Activated naive CD8-positive, alpha-beta T cell (primary cell): ENCODE results near the gene PHF13.
"Not testable (repeated sequence)": the region's sequence is repeated elsewhere in the genome, so short reads cannot be mapped to it uniquely, and the experiment has no call there.

Experiments
- H3K27ac Mint-ChIP-seq: one replicate; pipeline ENCODE4 v1.8.0; 2021; ENCODE audit warnings: mixed read lengths
- H3K27me3 Mint-ChIP-seq: one replicate; pipeline ENCODE4 v1.8.0; 2021; ENCODE audit warnings: mixed read lengths
- H3K36me3 Mint-ChIP-seq: one replicate; pipeline ENCODE4 v1.8.0; 2021; ENCODE audit warnings: mixed read lengths
- H3K4me1 Mint-ChIP-seq: one replicate; pipeline ENCODE4 v1.8.0; 2021; ENCODE audit warnings: low read depth, mixed read lengths
- H3K4me3 Mint-ChIP-seq: one replicate; pipeline ENCODE4 v1.8.0; 2021; ENCODE audit warnings: mild to moderate bottlenecking, mixed read lengths
- H3K9me3 Mint-ChIP-seq: one replicate; pipeline ENCODE4 v1.8.0; 2021; ENCODE audit warnings: low read depth, mixed read lengths

PHF13 gene

GRCh38 chr1:6646499-6647148 is 33.1 kb downstream of the PHF13 start:
- Mint-ChIP-seq H3K4me1 (no peaks in the 10 kb centered on the region), H3K4me3 (no peak overlapping the region), H3K36me3 (peaks cover 5% of the 10 kb centered on the region), H3K27ac (no peak overlapping the region), H3K27me3 (no peaks in the 10 kb centered on the region), H3K9me3 (no peaks in the 10 kb centered on the region)

GRCh38 chr1:6648556-6648955 is 35.0 kb downstream of the PHF13 start:
- Mint-ChIP-seq H3K27ac (no peak overlapping the region), H3K4me3 (no peak overlapping the region), H3K4me1 (no peaks in the 10 kb centered on the region), H3K27me3 (no peaks in the 10 kb centered on the region), H3K9me3 (no peaks in the 10 kb centered on the region), H3K36me3 (peaks cover 8% of the 10 kb centered on the region)

- H3K4me3 Mint-ChIP-seq: no peak overlapping the region
- no peaks in the 10 kb centered on the region for H3K27me3 Mint-ChIP-seq
- H3K9me3 Mint-ChIP-seq: no peaks in the 10 kb centered on the region
These were observed 38.4 kb downstream of the PHF13 start for GRCh38 chr1:6651909-6652308.

GRCh38 chr1:6652986-6653385 is 39.5 kb downstream of the PHF13 start:
- Mint-ChIP-seq H3K36me3 (peaks cover 7% of the 10 kb centered on the region), H3K27ac (no peak overlapping the region), H3K9me3 (no peaks in the 10 kb centered on the region), H3K4me3 (no peak overlapping the region), H3K4me1 (peaks cover 4% of the 10 kb centered on the region), H3K27me3 (no peaks in the 10 kb centered on the region)

More at GRCh38 chr1:6651909-6652308, 38.4 kb downstream of the PHF13 start:
- peaks cover 7% of the 10 kb centered on the region for H3K36me3 Mint-ChIP-seq
- no peak overlapping the region for H3K27ac Mint-ChIP-seq
- H3K4me1 Mint-ChIP-seq: peaks cover under 1% of the 10 kb centered on the region

- H3K27me3 Mint-ChIP-seq: no peaks in the 10 kb centered on the region
- no peak overlapping the region for H3K27ac Mint-ChIP-seq
- H3K4me3 Mint-ChIP-seq: no peak overlapping the region
- no peaks in the 10 kb centered on the region for H3K9me3 Mint-ChIP-seq
- peaks cover 7% of the 10 kb centered on the region for H3K36me3 Mint-ChIP-seq
- peaks cover 5% of the 10 kb centered on the region for H3K4me1 Mint-ChIP-seq
These were observed 40.1 kb downstream of the PHF13 start for GRCh38 chr1:6653436-6654290.

- Mint-ChIP-seq H3K4me3 (no peak overlapping the region), H3K36me3 (peaks cover 4% of the 10 kb centered on the region), H3K27ac (no peak overlapping the region), H3K4me1 (peaks cover 5% of the 10 kb centered on the region), H3K27me3 (no peaks in the 10 kb centered on the region), H3K9me3 (no peaks in the 10 kb centered on the region)
These were observed 43.6 kb downstream of the PHF13 start for GRCh38 chr1:6657138-6657537.

- H3K27ac Mint-ChIP-seq: no peak overlapping the region
- H3K4me1 Mint-ChIP-seq: peaks cover 5% of the 10 kb centered on the region
- no peak overlapping the region for H3K4me3 Mint-ChIP-seq
- peaks cover 2% of the 10 kb centered on the region for H3K36me3 Mint-ChIP-seq
- no peaks in the 10 kb centered on the region for H3K9me3 Mint-ChIP-seq
- H3K27me3 Mint-ChIP-seq: no peaks in the 10 kb centered on the region
These were observed 45.0 kb downstream of the PHF13 start for GRCh38 chr1:6658359-6659060.

GRCh38 chr1:6660415-6661049 is 47.0 kb downstream of the PHF13 start:
- H3K27ac Mint-ChIP-seq: no peak overlapping the region
- peaks cover 5% of the 10 kb centered on the region for H3K36me3 Mint-ChIP-seq
- H3K4me3 Mint-ChIP-seq: no peak overlapping the region
- no peaks in the 10 kb centered on the region for H3K9me3 Mint-ChIP-seq
- H3K27me3 Mint-ChIP-seq: no peaks in the 10 kb centered on the region
- peaks cover 5% of the 10 kb centered on the region for H3K4me1 Mint-ChIP-seq

- not testable (repeated sequence) for H3K4me1 Mint-ChIP-seq, H3K36me3 Mint-ChIP-seq
These were observed 48.9 kb downstream of the PHF13 start for GRCh38 chr1:6662468-6662867.

GRCh38 chr1:6666696-6667095 is 53.2 kb downstream of the PHF13 start:
- Mint-ChIP-seq H3K27me3 (no peaks in the 10 kb centered on the region), H3K9me3 (no peaks in the 10 kb centered on the region), H3K4me1 (no peaks in the 10 kb centered on the region), H3K36me3 (peaks cover 5% of the 10 kb centered on the region), H3K27ac (no peak overlapping the region), H3K4me3 (no peak overlapping the region)

More at GRCh38 chr1:6662468-6662867, 48.9 kb downstream of the PHF13 start:
- not testable (repeated sequence) for H3K27me3 Mint-ChIP-seq, H3K4me3 Mint-ChIP-seq, H3K27ac Mint-ChIP-seq, H3K9me3 Mint-ChIP-seq

- peaks cover 5% of the 10 kb centered on the region for H3K36me3 Mint-ChIP-seq
- H3K27me3 Mint-ChIP-seq: no peaks in the 10 kb centered on the region
- H3K9me3 Mint-ChIP-seq: no peaks in the 10 kb centered on the region
- H3K4me3 Mint-ChIP-seq: no peak overlapping the region
- no peaks in the 10 kb centered on the region for H3K4me1 Mint-ChIP-seq
- H3K27ac Mint-ChIP-seq: no peak overlapping the region
These were observed 53.6 kb downstream of the PHF13 start for GRCh38 chr1:6667139-6667538.

GRCh38 chr1:6668503-6668902 is 55.0 kb downstream of the PHF13 start:
- no peak overlapping the region for H3K27ac Mint-ChIP-seq
- no peaks in the 10 kb centered on the region for H3K9me3 Mint-ChIP-seq
- H3K36me3 Mint-ChIP-seq: peaks cover 3% of the 10 kb centered on the region
- H3K4me1 Mint-ChIP-seq: no peaks in the 10 kb centered on the region
- H3K4me3 Mint-ChIP-seq: no peak overlapping the region
- H3K27me3 Mint-ChIP-seq: no peaks in the 10 kb centered on the region

GRCh38 chr1:6672558-6672957 is 59.0 kb downstream of the PHF13 start:
- no peaks in the 10 kb centered on the region for H3K36me3 Mint-ChIP-seq
- no peak overlapping the region for H3K27ac Mint-ChIP-seq
- H3K4me3 Mint-ChIP-seq: no peak overlapping the region
- no peaks in the 10 kb centered on the region for H3K4me1 Mint-ChIP-seq
- H3K9me3 Mint-ChIP-seq: no peaks in the 10 kb centered on the region
- H3K27me3 Mint-ChIP-seq: no peaks in the 10 kb centered on the region
